ENCODE data around the gene LMOD1.

Gene LMOD1

GRCh38 chr1:201939148-201939547 lies 7.2 kb downstream of the LMOD1 start:
- no peak for DNase-seq (ENCODE audit: low read depth)
- no peak overlapping the region for H3K4me3 ChIP-seq (ENCODE audit: low read length)
- TF ChIP-seq, protein P1, sequence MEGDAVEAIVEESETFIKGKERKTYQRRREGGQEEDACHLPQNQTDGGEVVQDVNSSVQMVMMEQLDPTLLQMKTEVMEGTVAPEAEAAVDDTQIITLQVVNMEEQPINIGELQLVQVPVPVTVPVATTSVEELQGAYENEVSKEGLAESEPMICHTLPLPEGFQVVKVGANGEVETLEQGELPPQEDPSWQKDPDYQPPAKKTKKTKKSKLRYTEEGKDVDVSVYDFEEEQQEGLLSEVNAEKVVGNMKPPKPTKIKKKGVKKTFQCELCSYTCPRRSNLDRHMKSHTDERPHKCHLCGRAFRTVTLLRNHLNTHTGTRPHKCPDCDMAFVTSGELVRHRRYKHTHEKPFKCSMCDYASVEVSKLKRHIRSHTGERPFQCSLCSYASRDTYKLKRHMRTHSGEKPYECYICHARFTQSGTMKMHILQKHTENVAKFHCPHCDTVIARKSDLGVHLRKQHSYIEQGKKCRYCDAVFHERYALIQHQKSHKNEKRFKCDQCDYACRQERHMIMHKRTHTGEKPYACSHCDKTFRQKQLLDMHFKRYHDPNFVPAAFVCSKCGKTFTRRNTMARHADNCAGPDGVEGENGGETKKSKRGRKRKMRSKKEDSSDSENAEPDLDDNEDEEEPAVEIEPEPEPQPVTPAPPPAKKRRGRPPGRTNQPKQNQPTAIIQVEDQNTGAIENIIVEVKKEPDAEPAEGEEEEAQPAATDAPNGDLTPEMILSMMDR (conservative IDR thresholded peaks at IDR 0.05; ENCODE audit: low read length) = no peak

- TF ChIP-seq, protein P1 (conservative IDR thresholded peaks at IDR 0.05; ENCODE audit: low read length) = no peak
- no peak overlapping the region for H3K4me3 ChIP-seq (ENCODE audit: low read length)
- no peak for DNase-seq (ENCODE audit: low read depth)
Measured at GRCh38 chr1:201938440-201939035, 7.8 kb downstream of the LMOD1 start.

DNA sequence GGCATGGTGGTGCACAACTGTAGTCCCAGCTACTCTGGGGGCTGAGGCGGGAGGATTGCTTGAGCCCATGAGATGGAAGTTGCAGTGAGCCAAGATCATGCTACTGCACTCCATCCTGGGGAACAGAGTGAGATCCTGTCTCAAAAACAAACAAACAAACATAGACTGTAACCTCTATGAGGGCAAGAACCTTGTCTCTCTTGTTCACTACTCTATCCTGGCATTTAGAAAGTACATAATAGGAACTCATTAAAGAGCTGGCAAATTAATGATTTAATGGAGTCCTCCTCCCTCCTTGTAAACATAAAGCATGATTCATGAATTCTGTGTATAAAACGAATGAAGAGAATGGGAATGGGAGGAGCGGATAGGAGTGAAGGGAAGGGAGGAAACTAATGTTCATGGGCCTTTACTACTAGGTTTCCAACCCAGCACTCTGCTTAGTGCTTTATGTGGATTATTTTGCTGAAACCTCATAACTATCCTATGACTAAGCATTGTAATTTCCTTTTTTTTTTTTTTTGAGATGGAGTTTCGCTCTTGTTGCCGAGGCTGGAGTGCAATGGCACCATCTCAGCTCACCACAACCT lies 8.6 kb downstream of the LMOD1 start:
- TF ChIP-seq, protein P1 (conservative IDR thresholded peaks at IDR 0.05; ENCODE audit: low read length) = no peak
- peak; percentile 73 for DNase-seq (ENCODE audit: low read depth)

GRCh38 chr1:201933840-201934430 lies 12.4 kb downstream of the LMOD1 start:
- no peak overlapping the region for H3K4me3 ChIP-seq (ENCODE audit: low read length)
- TF ChIP-seq, protein P1 (conservative IDR thresholded peaks at IDR 0.05; ENCODE audit: low read length) = no peak
- peak; percentile 67 for DNase-seq (ENCODE audit: low read depth)

More for the DNA sequence above, 8.6 kb downstream of the LMOD1 start:
- no peak overlapping the region for H3K4me3 ChIP-seq (ENCODE audit: low read length)

- H3K4me3 ChIP-seq (ENCODE audit: low read length) = no peak overlapping the region
- no peak for DNase-seq (ENCODE audit: low read depth)
- TF ChIP-seq, protein P1 (conservative IDR thresholded peaks at IDR 0.05; ENCODE audit: low read length) = no peak
Measured at GRCh38 chr1:201930803-201931202, 15.5 kb downstream of the LMOD1 start.

GRCh38 chr1:201930137-201930536 lies 16.2 kb downstream of the LMOD1 start:
- DNase-seq (ENCODE audit: low read depth) = no peak
- TF ChIP-seq, protein P1 (conservative IDR thresholded peaks at IDR 0.05; ENCODE audit: low read length) = no peak

DNA sequence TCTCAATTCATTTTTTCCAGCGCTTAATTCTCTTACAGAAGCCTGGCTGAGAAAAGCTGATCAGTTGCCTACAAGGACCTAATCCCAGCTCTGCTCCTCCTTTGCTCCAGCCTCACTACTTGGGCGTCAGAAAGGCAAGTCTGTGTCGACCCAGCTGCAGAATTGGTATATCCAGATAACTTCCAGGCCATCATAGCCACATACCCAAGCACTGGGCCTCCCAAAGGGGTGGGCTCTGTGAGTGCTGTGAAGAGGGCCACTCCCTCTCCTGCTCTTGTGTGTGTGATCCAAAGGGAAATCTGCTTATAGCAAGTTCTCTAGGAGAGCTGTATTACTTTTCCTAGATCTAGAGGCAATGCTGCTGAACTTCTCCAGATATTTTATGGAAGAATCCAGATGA lies 18.1 kb downstream of the LMOD1 start:
- no peak overlapping the region for H3K4me3 ChIP-seq (ENCODE audit: low read length)
- TF ChIP-seq, protein P1 (conservative IDR thresholded peaks at IDR 0.05; ENCODE audit: low read length) = no peak
- no peak for DNase-seq (ENCODE audit: low read depth)

More at GRCh38 chr1:201930137-201930536, 16.2 kb downstream of the LMOD1 start:
- H3K4me3 ChIP-seq (ENCODE audit: low read length) = no peak overlapping the region
